GM21423 (cell line): Measurements from ENCODE around the gene CCDC66.
"Not testable (repeated sequence)": the region's sequence is repeated elsewhere in the genome, so short reads cannot be mapped to it uniquely, and the experiment has no call there.

Experiments used
- ATAC-seq: cut with Tn5 transposase; IDR thresholded peaks from one replicate; pipeline ENCODE4 v1.9.1; 2021; ENCODE audit warnings: mild to moderate bottlenecking, moderate library complexity; ENCODE audit not compliant: unreplicated experiment

CCDC66 gene

DNA sequence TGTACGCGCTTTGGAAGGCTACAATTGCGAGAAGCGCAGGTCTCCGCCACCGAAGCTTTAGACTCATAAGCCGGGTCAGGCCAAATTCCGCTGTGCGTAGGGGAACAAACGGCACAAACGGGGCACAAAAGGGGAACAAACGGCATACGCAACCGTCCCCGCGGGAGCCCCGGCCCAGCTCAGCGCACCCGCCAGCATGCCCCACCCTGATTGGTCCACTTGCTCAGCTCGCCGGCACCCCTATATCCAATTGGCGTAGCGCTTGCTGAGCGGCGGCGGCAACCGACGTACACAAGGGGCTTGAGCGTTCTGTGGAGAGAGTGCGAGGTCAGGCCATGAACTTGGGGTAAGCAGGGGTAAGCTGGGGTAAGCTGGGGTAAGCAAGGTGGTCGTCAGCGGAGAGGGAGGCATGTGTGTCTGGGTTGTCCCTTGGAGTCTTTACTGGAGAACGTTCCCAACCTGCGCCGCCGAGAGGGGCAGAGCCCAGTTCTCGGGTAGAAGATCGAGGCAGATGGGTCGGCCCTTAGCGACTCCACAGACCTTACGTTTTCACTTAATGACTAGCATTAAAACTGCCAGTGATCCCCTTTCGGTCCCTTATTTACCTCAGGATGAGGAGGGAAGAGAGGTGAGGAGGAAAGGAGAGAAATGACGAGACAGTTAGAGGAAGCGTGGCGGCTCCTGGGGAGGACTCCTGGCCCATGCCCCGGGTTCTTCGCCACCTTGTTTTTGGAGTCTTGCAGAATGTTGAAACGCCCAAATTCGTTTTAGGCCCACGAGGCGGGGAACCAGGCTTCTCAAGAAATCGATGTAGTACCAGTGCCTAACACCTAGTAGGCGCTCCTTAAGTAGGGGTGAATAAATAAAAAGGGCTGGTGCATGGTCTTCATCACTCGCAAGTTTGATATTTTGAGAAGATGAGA, at the start of gene CCDC66:
Gene CCDC66 (plus strand): TSS at position 268 of the 923 bp plus-strand sequence. CDS start 68 bp downstream, at position 336.
- peak; percentile 100 for ATAC-seq

DNA sequence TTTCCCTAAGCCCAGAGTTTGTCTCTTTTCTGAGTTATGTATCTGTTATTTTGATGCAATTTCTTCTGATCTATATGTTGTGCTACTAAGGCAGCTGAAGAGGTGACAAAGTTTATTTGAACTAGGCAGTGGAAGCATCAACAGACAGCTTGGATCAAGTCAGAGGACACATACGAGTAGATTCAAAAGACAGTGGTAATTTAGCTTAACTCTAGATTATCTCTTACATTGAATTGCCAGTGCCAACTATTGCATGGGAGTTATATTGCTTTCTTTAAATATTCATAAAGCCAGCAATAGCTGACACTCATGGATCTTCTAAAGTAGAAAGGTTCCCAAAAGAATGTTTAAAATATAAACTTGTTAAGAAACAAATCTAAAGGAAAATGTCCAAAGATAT, 37.3 kb upstream of the CCDC66 start:
- no peak for ATAC-seq

- ATAC-seq: no peak
Measured at GRCh38 chr3:56522374-56522773, 34.6 kb upstream of the CCDC66 start.

GRCh38 chr3:56525291-56525690, 31.7 kb upstream of the CCDC66 start:
- ATAC-seq: no peak

- no peak for ATAC-seq
Measured at GRCh38 chr3:56536735-56537134, 20.2 kb upstream of the CCDC66 start.

- ATAC-seq: no peak
Measured at GRCh38 chr3:56547486-56547885, 9.5 kb upstream of the CCDC66 start.

- no peak for ATAC-seq
Measured at GRCh38 chr3:56557831-56558170, 826 bp downstream of the CCDC66 start.

DNA sequence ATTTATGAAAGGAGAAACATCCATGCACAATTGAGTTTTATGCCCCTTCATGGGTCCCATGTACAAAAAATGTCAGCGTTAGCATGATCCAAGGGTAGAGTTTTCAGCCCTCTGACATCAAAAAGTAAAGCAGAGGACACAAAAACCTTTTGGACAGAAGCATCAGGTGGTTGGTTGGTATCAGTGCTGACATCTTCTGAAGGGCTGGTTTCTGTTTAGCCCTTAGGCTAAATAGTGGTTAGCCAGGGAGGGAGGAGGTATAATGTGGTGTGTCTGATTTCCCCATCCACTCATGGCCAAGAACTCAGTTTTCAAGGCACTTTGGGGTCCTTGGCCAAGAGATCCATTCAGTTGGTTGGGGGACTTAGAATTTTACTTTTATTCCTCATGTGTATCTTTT, 16.5 kb downstream of the CCDC66 start:
- ATAC-seq: no peak

DNA sequence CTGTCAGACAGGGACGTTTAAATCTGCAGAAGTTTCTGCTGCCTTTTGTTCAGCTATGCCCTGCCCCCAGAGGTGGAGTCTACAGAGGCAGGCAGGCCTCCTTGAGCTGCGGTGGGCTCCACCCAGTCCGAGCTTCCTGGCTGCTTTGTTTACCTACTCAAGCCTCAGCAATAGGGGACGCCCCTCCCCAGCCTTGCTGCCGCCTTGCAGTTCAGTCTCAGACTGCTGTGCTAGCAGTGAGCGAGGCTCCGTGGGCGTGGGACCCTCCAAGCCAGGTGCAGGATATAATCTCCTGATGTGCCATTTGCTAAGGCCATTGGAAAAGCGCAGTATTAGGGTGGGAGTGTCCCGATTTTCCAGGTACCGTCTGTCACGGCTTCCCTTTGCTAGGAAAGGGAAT, 25.0 kb downstream of the CCDC66 start:
- ATAC-seq: not testable (repeated sequence)

DNA sequence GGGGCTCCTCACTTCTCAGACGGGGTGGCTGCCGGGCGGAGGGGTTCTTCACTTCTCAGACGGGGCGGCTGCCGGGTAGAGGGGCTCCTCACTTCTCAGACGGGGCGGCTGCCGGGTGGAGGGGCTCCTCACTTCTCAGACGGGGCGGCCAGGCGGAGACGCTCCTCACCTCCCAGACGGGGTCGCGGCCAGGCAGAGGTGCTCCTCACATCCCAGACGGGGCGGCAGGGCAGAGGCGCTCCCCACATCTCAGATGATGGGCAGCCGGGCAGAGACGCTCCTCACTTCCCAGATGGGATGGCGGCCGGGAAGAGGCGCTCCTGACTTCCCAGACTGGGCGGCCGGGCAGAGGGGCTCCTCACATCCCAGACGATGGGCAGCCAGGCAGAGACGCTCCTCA, 27.3 kb downstream of the CCDC66 start:
- not testable (repeated sequence) for ATAC-seq

DNA sequence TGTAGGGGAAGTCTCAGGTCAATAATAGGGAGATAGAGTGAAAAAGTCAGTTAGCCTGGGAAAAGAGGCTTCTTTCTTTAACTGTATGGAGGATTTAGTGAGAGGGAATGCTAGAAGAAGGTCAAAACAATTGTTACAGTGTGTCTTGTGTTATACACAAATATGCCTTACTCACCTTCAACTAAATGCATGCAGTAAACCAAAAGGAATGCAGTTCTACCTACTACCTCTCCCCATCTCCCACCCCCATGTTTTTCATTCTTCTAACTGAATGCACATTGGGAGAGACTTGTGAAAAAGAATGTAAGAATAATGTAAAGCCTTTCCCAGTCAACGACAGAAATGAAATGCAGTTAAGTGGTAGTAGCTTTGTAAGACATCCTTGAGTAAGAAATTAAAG, 33.8 kb downstream of the CCDC66 start:
- no peak for ATAC-seq

DNA sequence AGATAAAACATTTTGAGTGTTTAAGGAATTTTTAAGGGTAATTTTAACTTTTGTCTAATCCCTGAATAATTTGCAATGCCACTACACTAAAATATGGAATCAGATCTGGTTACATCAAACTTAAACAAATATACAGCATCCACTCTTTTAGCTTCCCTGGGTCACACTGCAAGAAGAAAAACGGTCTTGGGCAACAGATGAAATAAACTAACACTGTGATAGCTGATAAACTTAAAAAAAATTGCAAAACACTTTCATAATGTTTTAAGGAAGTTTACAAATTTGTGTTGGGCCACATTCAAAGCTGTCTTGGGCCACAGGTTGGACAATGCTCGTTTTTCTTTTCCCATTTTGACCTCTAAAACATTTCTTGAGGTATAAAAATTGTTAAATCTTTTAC, 34.3 kb downstream of the CCDC66 start:
- ATAC-seq: no peak

DNA sequence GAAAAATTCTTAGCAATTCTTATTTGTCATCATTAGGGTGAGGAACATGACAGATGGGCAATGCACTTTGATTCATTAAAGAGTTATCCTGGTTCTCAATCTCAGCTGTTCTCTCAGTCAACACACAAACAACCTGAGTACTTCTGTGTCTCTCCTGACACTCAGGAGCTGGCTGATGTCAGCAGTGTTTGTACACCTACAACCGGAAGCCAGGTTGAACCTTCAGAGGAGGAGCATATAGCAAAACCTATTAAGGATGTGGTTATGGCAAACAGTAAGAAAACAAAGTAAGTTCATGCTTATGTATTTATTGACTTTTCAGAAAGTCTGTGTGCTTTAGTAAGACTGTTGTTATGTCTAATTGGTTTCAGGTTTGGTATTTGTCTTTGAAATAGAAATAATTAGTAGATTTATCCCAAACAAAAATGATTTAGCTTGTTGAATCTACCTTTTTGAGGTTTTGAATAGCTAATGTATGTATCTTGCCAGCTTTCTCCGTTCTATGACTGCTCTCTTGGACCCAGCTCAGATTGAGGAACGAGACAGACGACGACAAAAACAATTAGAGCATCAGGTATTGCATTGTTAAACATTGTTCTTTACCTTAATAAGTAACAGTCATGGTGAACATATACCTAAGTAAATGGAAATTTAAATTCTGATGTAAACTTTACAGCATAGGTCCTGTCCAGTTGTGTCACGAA, 36.6 kb downstream of the CCDC66 start:
- no peak for ATAC-seq

- ATAC-seq: no peak
Measured at GRCh38 chr3:56595975-56596840, 39.2 kb downstream of the CCDC66 start.

DNA sequence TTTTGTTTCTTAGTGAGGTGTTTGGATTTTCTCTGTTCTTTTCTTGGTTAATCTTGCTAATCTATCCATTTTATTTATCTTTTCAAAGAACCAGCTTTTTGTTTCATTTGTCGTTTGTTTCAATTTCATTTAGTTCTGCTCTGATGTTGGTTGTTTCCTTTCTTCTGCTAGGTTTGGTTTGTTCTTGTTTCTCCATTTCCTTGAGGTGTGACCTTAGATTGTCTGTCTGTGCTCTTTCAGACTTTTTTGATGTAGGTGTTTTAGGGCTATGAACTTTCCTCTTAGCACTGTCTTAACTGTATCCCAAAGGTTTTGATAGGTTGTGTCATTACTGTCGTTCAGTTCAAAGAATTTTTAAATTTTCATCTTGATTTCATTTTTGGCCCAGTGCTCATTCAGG, 51.5 kb downstream of the CCDC66 start:
- not testable (repeated sequence) for ATAC-seq

DNA sequence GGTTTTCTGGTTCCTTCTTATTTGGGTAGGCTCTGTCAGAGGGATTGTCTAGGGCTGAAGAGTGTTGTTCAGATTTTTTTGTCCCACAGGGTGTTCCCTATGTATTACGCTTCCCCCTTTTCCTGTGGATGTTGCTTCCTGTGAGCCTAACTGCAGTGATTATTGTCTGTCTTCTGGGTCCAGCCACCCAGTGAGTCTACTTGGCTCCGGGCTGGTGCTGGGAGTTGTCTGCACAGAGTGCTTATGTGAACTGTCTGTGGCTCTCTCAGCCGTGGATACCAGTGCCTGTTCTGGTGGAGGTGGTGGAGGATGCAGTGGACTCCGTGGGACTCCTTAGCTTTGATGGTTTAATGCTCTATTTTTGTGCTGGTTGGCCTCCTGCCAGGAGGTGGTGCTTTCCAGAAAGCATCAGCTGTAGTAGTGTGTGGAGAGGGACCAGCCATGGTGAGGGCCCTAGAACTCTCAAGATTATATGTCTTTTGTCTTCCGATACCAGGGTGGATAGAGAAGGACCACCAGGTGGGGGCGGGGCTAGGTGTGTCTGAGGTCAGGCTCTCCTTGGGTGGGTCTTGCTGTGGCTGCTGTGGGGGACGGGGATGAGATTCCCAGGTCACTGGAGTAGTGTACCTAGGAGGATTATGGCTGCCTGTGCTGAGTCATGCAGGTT, 53.8 kb downstream of the CCDC66 start:
- ATAC-seq: no peak

- ATAC-seq: no peak
Measured at GRCh38 chr3:56611364-56611763, 54.4 kb downstream of the CCDC66 start.

GRCh38 chr3:56612146-56612545, 55.2 kb downstream of the CCDC66 start:
- ATAC-seq: no peak

DNA sequence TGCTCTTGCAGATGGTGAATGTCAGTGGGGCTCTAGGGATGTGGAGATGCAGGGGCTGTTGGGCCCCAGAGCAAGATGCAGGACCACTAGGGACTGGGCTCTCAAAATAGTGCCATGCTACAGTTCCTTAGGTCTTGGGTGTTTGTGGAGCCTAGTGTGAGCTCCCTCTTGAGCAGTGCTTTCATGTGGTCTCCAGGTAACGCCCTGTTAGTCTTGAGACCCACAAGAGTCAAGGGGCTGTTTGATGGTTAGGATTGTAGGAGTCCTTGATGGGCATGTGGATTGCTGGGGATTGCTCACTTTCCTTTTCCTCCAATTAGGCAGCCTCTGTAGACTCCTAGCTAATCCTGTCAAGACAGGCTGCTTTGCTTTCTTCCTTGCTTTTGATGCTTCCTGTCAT, 56.0 kb downstream of the CCDC66 start:
- no peak for ATAC-seq

DNA sequence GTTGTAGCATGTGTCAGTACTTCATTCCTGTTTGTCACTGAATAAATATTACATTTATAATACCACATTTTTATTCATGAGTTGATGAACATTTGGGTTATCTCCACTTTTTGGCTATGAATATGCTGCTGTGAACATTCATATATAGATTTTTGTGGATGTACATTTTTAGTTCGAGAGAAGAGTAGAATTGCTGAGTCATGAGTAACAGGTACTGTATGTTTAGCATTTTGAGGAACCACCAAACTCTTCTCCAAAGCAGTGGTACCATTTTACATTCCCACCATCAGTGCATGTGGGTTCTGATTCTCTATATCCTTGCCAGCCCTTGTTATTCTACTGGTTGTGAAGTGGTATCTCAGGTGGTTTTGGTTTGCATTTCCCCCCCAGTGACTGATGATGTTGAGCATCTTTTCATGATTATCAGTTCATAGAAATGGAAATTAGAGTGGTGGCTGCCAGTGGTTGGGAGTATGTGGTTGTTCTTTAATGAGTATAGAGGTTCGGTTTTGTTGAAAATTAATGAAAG, 59.6 kb downstream of the CCDC66 start:
- no peak for ATAC-seq
